Keratinocyte (primary cell): Measurements from ENCODE around the gene FOXD2.

Experiments used
- EZH2 ChIP-seq: IDR thresholded peaks from one replicate; pipeline ENCODE4 v1.6.1; 2012; ENCODE audit warnings: inconsistent platforms, mild to moderate bottlenecking, low read length, moderate library complexity
- TF ChIP-seq, protein P1 (sequence below), 3 experiments: IDR thresholded peaks in 1 of 3; conservative IDR thresholded peaks in 1 of 3; optimal IDR thresholded peaks in 1 of 3; 2 replicates in 2 of 3; 3 replicates in 1 of 3; pipeline versions ENCODE3 to v1.5.1; 2011; ENCODE audit warnings: low read length in 3 of 3, mild to moderate bottlenecking in 3 of 3, moderate library complexity in 2 of 3, control low read depth in 1 of 3, inconsistent platforms in 1 of 3; ENCODE audit not compliant: insufficient read depth in 2 of 3; ENCODE audit errors: extremely low read depth in 1 of 3

DNA sequence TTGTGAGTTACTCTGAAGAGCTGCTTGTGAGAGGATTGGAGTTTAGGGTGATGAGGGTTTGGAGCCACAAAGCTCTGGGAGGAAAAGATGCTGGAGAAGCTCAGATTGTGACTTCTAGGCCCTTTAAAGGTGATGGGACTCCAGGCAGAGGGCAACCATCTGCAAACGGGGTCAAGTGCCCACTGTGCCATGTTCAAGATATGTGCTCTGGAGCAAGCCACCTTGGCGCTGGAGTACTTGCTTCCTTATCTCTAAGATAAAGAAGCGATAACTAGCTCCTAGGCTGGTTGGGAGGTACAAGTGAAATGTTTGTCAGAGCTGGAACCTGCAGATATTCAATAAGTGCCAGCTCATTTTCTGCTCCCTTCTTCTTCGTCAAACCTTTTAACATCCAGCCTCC is 36.1 kb upstream of the FOXD2 start:
- TF ChIP-seq, protein P1, sequence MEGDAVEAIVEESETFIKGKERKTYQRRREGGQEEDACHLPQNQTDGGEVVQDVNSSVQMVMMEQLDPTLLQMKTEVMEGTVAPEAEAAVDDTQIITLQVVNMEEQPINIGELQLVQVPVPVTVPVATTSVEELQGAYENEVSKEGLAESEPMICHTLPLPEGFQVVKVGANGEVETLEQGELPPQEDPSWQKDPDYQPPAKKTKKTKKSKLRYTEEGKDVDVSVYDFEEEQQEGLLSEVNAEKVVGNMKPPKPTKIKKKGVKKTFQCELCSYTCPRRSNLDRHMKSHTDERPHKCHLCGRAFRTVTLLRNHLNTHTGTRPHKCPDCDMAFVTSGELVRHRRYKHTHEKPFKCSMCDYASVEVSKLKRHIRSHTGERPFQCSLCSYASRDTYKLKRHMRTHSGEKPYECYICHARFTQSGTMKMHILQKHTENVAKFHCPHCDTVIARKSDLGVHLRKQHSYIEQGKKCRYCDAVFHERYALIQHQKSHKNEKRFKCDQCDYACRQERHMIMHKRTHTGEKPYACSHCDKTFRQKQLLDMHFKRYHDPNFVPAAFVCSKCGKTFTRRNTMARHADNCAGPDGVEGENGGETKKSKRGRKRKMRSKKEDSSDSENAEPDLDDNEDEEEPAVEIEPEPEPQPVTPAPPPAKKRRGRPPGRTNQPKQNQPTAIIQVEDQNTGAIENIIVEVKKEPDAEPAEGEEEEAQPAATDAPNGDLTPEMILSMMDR (optimal IDR thresholded peaks at IDR 0.05 in 1 of 3, IDR thresholded peaks at IDR 0.05 in 1 of 3, conservative IDR thresholded peaks at IDR 0.05 in 1 of 3; ENCODE audit: extremely low read depth in 1 of 3, insufficient read depth in 2 of 3, low read length in 3 of 3) = no peak
- TF ChIP-seq EZH2 = no peak
